Measurements from ENCODE around the gene COPG1.
"Not testable (repeated sequence)": the region's sequence is repeated elsewhere in the genome, so short reads cannot be mapped to it uniquely, and the experiment has no call there.

The COPG1 gene, protein sequence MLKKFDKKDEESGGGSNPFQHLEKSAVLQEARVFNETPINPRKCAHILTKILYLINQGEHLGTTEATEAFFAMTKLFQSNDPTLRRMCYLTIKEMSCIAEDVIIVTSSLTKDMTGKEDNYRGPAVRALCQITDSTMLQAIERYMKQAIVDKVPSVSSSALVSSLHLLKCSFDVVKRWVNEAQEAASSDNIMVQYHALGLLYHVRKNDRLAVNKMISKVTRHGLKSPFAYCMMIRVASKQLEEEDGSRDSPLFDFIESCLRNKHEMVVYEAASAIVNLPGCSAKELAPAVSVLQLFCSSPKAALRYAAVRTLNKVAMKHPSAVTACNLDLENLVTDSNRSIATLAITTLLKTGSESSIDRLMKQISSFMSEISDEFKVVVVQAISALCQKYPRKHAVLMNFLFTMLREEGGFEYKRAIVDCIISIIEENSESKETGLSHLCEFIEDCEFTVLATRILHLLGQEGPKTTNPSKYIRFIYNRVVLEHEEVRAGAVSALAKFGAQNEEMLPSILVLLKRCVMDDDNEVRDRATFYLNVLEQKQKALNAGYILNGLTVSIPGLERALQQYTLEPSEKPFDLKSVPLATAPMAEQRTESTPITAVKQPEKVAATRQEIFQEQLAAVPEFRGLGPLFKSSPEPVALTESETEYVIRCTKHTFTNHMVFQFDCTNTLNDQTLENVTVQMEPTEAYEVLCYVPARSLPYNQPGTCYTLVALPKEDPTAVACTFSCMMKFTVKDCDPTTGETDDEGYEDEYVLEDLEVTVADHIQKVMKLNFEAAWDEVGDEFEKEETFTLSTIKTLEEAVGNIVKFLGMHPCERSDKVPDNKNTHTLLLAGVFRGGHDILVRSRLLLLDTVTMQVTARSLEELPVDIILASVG

DNA sequence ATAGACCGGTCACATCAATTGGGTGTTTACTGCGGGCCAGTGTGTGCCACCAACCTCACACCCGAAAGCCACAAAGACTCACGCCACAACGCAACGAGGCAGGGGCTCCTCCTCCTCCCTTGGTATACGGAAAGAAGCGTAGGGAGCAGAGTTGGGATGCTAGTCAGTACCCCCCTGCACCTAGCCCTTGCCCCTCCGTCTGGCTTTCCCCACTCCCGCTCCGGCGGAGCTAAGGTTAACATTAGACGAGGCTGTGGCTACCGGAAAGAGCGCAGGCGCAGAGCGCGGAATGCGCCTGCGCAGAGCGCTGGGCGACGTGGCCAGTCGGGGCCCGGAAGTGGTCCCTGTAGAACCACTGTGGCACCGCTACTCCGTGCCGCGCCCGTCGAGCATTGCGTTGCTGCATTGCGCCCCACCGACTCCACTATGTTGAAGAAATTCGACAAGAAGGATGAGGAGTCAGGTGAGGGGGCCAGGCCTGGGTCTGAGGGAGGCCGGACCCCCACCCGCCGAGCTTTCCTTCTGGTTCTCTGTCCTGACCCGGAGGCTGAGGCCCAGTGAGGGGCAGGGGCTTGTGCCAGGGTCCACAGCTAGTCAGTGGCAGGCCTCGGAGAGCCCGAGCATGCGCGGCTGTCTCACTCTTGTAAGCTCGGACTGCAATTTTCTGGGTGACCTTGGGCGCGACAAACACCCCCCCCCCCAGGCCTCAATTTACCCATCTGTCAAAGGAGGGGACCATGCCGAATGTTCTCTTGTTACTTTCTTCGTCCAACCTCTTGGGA, at the start of gene COPG1:
Gene COPG1, plus strand, starts transcription at position 323 of the 782 bp plus-strand sequence. Its CDS starts 104 bp downstream, at position 427.
- peak; percentile 98 for DNase-seq (ENCODE audit: low read depth, low spot score)

DNA sequence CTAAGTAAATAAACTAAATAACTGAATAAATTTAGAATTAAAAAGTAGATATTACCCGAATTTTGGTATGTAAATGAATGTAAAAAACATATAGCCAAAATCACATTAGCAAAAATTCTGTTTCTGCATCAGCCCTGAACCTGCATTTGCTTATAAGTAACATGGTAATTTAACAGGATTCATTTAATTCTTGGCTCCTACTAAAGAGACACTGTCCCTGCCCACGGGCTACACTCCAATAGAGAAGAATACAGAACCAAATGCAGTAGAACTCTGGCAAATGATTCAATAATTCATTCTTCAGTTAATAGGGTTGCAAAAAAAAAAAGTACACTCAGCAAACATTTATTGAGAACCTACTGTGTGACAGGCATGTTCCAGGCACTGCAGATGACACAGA, 44.9 kb upstream of the COPG1 start:
- DNase-seq (ENCODE audit: low read depth, low spot score): no peak

DNA sequence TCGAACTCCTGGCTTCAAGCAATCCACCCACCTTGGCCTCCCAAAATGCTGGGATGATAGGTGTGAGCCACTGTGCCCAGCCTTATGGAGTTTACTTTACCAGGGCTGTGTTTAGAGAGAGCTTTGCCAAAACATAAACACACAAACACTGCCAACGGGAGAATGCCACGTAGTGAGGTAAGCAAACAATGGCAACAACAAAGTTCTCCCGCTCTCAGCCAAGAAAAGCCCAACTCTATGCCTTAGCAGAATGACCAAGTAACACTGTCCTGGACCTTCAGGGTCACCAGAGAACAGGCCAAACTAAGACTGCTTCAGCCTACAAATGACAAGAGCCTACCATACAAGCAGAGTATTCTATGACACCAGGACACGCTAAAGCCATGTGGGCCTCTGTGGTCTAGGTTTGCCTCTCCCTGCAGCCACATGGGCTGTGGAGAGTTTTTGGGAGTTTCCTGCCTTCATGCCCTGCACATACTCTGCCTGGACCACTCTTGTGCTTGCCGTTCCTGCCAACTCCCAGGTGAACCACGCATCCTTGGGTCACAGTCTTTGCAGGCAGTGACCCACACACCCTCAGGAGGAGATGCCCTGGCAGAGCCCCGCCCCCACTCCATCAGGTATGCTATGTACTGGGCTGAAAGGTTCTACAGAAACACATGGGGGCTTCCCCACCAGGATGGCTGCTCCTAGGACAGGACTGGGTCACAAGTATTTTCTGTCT, 44.1 kb upstream of the COPG1 start:
- no peak for DNase-seq (ENCODE audit: low read depth, low spot score)

- DNase-seq (ENCODE audit: low read depth, low spot score): no peak
Measured at GRCh38 chr3:129207479-129207878, 41.9 kb upstream of the COPG1 start.

GRCh38 chr3:129211345-129211744, 38.1 kb upstream of the COPG1 start:
- DNase-seq (ENCODE audit: low read depth, low spot score): no peak

DNA sequence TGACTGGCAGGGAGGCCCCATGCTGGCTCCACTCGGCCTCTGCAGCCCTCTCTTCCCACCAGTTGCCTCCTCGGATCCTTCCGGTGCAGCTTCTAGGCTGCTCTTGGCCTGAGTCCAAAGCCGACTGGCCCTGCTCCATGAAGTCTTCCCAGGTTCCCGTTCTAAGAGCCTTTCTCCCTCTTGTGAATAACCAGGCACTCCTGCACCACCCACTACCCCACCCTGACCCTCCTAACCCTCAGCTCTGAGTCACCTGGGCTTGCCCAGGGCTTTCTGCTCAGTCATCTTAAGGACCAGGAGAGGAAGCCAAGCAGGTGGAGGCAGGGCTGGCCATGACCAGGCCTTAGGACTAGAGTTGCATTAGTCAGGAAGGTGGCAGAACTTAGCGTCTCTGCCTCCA, 37.6 kb upstream of the COPG1 start:
- peak; percentile 68 for DNase-seq (ENCODE audit: low read depth, low spot score)

GRCh38 chr3:129213238-129213637, 36.2 kb upstream of the COPG1 start:
- no peak for DNase-seq (ENCODE audit: low read depth, low spot score)

DNA sequence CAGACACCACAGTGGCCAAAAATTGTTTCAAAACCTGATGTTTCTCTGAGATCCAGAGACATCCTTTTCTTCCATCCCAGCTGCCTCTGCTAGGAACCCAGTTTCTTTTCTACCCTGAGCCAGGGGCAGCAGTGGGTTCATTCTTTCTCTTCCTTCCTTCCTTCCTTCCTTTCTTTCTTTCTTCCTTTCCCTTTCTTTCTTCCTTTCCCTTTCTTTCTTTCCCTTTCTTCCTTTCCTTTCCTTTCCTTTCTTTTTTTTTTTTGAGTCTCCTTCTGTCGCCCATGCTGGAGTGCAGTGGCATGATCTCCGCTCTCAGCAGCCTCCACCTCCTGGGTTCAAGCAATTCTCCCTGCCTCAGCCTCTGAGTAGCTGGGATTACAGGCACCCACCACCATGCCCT, 30.7 kb upstream of the COPG1 start:
- DNase-seq (ENCODE audit: low read depth, low spot score): no peak

DNA sequence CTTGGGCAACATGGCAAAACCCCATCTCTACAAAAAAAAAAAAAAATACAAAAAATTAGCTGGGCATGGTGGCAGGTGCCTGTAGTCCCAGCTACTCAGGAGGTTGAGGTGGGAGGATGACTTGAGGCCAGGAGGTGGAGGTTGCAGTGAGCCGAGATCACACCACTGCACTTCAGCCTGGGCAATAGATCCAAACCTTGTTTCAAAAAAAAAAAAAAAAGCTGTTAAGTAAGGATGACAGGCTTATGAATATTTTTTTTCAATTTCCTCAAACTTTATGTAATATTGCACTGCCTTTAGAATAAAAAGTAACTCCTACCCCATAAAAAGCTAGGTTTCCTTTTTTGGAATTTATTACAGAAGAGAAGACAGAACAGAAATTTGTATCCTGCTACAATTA, 25.0 kb upstream of the COPG1 start:
- DNase-seq (ENCODE audit: low read depth, low spot score): not testable (repeated sequence)

GRCh38 chr3:129224984-129225393, 24.4 kb upstream of the COPG1 start:
- DNase-seq (ENCODE audit: low read depth, low spot score): peak; percentile 35

DNA sequence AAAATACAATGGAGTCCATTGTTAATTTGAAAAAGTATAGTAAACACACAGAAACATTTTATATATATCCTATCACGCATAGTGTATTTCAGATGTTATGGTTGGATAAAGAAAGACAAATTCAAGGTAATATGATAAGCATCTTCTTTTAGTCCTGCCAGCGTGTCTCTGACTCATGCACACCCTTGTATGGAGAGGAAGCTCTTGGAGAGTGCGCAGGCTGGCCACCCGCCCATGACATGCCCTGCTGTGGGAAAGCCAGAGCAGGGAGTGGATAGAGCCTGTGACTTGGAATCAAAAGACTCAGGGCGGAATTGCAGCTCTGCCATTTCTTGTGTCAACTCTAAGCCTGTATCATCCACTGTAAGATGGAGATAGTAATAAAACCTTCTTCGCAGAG, 23.0 kb upstream of the COPG1 start:
- DNase-seq (ENCODE audit: low read depth, low spot score): peak; percentile 87

DNA sequence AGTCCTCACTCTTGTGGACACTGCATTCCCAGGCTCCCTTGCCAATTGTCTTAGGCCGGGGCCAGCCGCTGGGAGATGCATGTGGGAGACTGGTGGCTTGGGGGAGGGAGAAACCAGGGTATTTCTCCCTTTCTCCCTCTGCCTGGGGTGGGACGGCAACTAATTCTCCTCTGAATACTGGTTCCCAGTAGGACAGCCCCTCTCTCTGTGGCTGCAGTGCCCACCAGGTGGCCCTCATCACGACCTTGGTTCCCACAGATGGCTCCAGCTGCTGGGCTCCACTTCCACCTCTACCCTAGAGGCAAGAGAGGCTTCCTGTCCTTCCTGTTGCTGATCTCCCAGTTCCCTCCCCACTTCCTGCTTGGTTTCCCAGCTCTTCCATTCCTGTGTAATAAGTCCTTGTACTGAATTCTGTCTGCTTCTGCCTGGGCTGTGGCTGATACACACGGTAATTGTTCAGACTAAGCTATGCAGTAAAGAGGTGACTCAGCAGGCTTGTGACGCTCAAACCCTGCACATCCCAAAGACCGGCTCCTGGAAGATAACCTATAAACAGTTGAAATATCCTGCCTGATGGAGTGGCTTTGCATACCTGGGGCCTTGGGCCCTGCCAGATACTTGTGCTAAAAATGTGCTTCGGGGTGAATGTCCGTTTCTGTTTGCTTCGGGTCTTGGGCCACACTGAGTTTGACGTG, 20.4 kb upstream of the COPG1 start:
- DNase-seq (ENCODE audit: low read depth, low spot score): peak; percentile 69

- no peak for DNase-seq (ENCODE audit: low read depth, low spot score)
Measured at GRCh38 chr3:129230311-129231019, 18.9 kb upstream of the COPG1 start.

DNA sequence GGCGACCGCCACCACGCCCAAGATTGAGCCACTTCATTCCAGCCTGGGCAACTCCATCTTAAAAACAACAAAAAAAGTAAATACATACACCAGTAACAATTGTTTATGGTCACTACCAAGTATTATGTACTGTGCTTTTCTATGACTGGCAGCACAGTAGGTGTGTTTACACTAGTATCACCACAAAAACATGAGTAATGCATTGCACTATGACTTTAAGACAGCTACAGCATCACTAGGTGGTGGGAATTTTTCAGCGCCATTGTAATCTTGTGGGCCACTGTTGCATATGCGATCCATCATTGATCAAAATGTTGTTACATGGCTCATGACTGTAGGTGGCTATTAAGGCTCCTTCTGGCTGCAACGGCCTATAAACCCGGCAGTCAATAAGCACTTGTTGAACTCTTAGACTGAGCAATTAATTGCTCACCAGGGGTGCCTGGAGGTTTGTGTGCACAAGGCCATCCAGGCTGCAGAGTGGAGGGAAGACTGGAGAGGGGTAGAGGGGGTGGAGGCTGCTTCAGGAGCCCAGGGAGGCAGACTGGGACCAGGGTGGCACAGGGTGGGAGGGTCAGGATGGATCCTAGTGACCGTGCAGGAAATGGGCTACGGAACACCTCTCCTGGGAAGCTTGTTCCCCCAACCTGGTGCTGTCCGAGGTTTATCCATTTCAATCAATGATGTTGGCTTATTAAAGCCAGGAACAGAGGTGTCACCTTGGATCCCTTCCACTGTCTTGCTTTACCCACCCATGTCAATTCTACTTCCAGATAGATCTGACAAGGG, 17.9 kb upstream of the COPG1 start:
- DNase-seq (ENCODE audit: low read depth, low spot score): no peak

DNA sequence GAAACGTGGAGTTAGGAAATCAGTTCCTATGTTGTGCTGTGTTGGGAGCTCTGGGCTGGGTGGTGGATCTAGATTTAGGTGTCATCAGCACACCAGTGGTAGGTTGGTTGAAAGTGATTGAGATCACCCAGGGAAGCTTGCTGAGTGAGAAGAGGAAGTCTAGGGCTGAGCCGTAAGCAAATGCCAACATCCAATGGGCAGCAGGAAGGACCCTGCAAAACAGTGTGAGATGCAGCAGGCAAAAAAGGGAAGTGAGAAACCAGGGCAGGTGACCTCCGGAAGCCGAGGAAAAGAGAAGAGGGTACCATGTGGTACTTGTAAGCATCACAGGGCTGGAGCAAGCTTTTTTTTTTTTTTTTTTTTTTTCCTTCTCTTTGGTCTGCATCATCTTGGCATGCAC, 15.9 kb upstream of the COPG1 start:
- DNase-seq (ENCODE audit: low read depth, low spot score): no peak

DNA sequence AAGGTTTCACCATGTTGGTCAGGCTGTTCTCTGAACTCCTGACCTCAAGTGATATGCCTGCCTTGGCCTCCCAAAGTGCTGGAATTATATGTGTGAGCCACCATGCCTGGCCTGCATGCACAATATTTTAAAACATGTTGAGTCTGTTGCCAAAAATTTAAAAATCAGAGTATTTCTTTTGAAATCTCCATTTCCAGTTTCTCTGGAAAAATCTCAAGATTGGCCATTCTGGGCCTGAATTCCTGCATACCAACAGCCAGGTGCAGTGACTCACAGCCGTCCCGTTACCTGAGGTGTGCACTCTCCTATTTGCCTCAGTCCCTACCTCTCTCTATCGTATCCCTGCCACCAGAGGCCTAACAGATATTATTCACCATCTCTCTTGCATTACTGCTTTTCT, 15.0 kb upstream of the COPG1 start:
- DNase-seq (ENCODE audit: low read depth, low spot score): no peak

DNA sequence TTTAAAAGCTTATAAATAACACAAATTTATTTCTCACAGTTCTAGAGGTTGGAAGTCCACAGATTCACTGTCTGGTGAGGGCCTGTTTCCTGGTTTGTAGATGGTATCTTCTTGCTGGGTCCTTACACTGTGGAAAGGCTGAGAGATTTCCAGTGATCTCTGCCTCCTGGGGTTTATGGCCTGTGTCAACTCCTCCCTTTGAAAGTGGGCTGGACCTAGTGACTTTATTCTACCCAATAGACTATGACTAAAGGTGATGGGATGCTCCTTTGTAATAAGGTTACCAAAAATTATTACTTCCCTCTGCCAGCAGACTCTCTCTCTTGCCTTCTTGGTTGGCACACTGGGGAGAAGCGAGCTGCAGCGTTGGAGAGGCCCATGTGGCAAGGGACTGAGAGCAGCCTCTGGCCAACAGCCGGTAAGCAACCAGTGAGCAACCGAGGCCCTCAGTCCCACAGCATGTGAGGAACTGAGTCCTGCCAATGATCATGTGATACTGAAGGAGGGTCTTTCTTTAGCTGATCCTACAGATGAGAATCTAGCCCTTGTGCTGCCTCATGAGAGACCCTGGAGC, 14.0 kb upstream of the COPG1 start:
- no peak for DNase-seq (ENCODE audit: low read depth, low spot score)

DNA sequence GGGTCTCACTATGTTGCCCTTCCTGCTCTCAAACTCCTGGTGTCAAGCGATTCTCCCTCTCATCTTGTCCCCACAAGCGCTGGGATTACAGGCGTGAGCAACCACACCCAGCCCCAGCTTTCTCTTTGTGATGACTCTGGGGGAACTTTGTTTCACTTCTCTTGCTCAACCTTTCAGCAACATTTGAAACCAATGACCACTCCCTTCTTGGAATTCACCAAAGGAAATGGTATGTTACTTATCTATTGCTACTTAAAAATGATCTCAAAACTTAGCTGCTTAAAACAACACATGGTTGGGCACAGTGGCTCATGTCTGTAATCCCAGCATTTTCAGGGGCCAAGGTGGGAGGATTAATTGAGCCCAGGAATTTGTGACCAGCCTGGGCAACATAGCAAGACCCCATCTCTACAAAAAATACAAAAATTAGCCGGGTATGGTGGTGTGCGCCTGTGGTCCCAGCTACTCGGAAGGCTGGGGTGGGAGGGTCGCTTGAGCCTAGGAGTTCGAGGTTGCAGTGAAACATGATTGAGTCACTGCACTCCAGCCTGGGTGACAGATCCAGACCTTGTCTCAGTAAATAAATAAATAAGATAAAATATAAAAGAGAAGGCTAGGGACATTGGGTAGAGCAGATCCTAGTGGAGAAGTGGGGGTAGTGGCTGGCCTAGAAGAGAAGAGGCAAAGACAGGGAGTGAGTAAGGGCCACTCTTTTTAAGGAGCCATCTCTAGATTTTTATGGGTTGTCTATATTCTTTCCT, 10.3 kb upstream of the COPG1 start:
- no peak for DNase-seq (ENCODE audit: low read depth, low spot score)

Data from astrocyte of the hippocampus (primary cell).